ENCODE data around the gene COL25A1. TPM values are rescaled to one million over a fixed set of nuclear protein-coding genes. Genes with fewer than 3 reads are reported as not detected.
A peak's percentile ranks its signal among the peaks of the same experiment; 100 is the strongest.

COL25A1 gene
- total RNA-seq, 1 donor: not detected

GRCh38 chr4:109218288-109218687, 84.2 kb downstream of the COL25A1 start:
- DNase-seq (ENCODE audit: low read depth in 2 of 3, low spot score in 2 of 3): no peak

GRCh38 chr4:109216085-109216696, 86.3 kb downstream of the COL25A1 start:
- DNase-seq (ENCODE audit: low read depth in 2 of 3, low spot score in 2 of 3): no peak

- no peak for DNase-seq (ENCODE audit: low read depth in 2 of 3, low spot score in 2 of 3)
These were observed 87.0 kb downstream of the COL25A1 start for GRCh38 chr4:109215506-109215905.

- DNase-seq (ENCODE audit: low read depth in 2 of 3, low spot score in 2 of 3): peak in 1 of 3 donors; percentile 12
These were observed 87.7 kb downstream of the COL25A1 start for GRCh38 chr4:109214622-109215301.

- DNase-seq (ENCODE audit: low read depth in 2 of 3, low spot score in 2 of 3): no peak
These were observed 89.4 kb downstream of the COL25A1 start for GRCh38 chr4:109213056-109213455.

- DNase-seq (ENCODE audit: low read depth in 2 of 3, low spot score in 2 of 3): no peak
These were observed 90.8 kb downstream of the COL25A1 start for GRCh38 chr4:109211671-109212070.

- DNase-seq (ENCODE audit: low read depth in 2 of 3, low spot score in 2 of 3): no peak
These were observed 92.8 kb downstream of the COL25A1 start for GRCh38 chr4:109209647-109210046.

- DNase-seq (ENCODE audit: low read depth in 2 of 3, low spot score in 2 of 3): no peak
These were observed 94.6 kb downstream of the COL25A1 start for GRCh38 chr4:109207898-109208297.

- DNase-seq (ENCODE audit: low read depth in 2 of 3, low spot score in 2 of 3): no peak
These were observed 95.4 kb downstream of the COL25A1 start for GRCh38 chr4:109207061-109207460.

- no peak for DNase-seq (ENCODE audit: low read depth in 2 of 3, low spot score in 2 of 3)
These were observed 95.8 kb downstream of the COL25A1 start for GRCh38 chr4:109206620-109207019.

GRCh38 chr4:109205186-109205585, 97.3 kb downstream of the COL25A1 start:
- DNase-seq (ENCODE audit: low read depth in 2 of 3, low spot score in 2 of 3): no peak

GRCh38 chr4:109199585-109199984, 102.9 kb downstream of the COL25A1 start:
- DNase-seq (ENCODE audit: low read depth in 2 of 3, low spot score in 2 of 3): no peak

GRCh38 chr4:109195646-109196045, 106.8 kb downstream of the COL25A1 start:
- DNase-seq (ENCODE audit: low read depth in 2 of 3, low spot score in 2 of 3): no peak

- no peak for DNase-seq (ENCODE audit: low read depth in 2 of 3, low spot score in 2 of 3)
These were observed 111.2 kb downstream of the COL25A1 start for GRCh38 chr4:109191216-109191615.

- no peak for DNase-seq (ENCODE audit: low read depth in 2 of 3, low spot score in 2 of 3)
These were observed 116.0 kb downstream of the COL25A1 start for GRCh38 chr4:109186458-109186945.

- no peak for DNase-seq (ENCODE audit: low read depth in 2 of 3, low spot score in 2 of 3)
These were observed 116.5 kb downstream of the COL25A1 start for GRCh38 chr4:109185951-109186350.

- DNase-seq (ENCODE audit: low read depth in 2 of 3, low spot score in 2 of 3): no peak
These were observed 116.9 kb downstream of the COL25A1 start for GRCh38 chr4:109185548-109185947.

GRCh38 chr4:109184491-109184961, 117.9 kb downstream of the COL25A1 start:
- no peak for DNase-seq (ENCODE audit: low read depth in 2 of 3, low spot score in 2 of 3)

- DNase-seq (ENCODE audit: low read depth in 2 of 3, low spot score in 2 of 3): no peak
These were observed 118.4 kb downstream of the COL25A1 start for GRCh38 chr4:109183931-109184490.

- no peak for DNase-seq (ENCODE audit: low read depth in 2 of 3, low spot score in 2 of 3)
These were observed 119.8 kb downstream of the COL25A1 start for GRCh38 chr4:109182696-109183095.

GRCh38 chr4:109179061-109179460, 123.4 kb downstream of the COL25A1 start:
- DNase-seq (ENCODE audit: low read depth in 2 of 3, low spot score in 2 of 3): no peak

Data from hematopoietic multipotent progenitor cell (in vitro differentiated cells).